GM18868 (cell line): Measurements from ENCODE around the gene FMO3.

Source experiments
- ATAC-seq: cut with Tn5 transposase; IDR thresholded peaks from one replicate; pipeline ENCODE4 v1.9.1; 2021; ENCODE audit warnings: mild to moderate bottlenecking, moderate library complexity; ENCODE audit not compliant: unreplicated experiment

Gene FMO3

DNA sequence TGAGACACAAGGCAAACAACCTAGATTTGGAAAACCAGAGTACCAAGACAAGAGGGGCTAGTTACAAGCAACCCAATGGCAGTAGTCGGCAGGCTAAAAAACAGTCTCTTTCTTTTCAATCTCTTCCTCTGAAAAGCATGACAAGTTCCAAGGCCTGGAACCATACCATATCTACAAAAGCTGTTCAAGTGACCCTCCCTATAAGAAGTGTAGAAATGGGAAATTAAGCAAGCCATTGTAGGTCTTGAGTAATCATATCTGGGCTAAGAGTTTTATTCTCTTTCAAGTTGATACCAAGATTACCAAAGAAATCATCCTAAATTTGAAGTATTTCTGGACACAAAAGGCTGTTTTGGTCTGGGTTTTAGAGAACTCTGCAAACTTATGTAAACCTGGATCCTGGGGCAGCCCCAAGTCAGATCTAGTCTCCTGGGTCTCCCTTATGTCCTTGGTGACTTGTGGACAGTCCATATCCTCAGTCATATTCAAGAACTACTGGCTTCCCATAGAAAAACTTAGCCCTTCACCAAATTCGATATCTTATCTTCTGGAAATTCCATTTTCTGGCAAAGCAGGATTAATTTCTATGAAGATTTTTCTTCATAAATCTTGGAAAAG lies 24.7 kb downstream of the FMO3 start:
- no peak for ATAC-seq

DNA sequence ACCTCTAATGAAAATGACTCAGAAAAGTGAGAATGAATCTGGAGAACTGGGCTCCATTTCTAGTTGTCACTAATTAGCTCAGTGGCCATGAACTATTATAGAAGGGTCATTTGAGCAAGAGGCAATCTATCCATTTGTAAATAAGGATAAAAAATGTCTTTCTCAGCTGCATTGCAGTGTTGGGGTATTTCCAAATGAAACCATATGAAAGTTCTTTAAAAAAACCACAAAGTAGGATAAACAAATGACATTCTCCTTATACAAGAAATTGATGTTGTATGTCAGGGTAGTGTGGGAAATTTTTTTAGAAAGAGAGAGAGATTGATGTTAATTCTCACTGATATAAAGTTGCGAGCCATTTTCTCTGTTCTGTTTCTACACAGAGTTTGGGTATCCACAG lies 26.0 kb downstream of the FMO3 start:
- ATAC-seq, result no peak

DNA sequence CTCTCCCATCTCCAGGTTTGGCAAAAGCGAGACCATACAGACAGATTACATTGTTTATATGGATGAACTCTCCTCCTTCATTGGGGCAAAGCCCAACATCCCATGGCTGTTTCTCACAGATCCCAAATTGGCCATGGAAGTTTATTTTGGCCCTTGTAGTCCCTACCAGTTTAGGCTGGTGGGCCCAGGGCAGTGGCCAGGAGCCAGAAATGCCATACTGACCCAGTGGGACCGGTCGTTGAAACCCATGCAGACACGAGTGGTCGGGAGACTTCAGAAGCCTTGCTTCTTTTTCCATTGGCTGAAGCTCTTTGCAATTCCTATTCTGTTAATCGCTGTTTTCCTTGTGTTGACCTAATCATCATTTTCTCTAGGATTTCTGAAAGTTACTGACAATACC lies 26.4 kb downstream of the FMO3 start:
- no peak for ATAC-seq

DNA sequence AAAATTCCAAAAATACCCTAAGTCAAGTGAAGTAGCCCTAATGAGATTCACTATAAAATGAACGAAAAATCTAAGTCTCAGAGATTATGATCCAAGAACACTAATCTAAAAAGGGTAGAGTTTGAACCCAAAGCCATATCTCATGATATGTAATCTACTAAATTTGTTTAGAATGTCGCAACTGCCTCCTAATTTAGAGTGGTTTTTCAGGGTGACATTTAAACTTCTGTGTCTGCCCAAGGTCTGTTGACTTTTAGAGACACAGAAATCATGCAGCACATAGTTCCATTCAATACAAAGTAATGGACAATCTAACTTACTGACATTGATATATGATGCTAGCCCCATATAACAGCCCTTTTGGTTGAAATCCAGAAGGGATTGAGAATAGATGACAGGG lies 28.9 kb downstream of the FMO3 start:
- no peak for ATAC-seq

DNA sequence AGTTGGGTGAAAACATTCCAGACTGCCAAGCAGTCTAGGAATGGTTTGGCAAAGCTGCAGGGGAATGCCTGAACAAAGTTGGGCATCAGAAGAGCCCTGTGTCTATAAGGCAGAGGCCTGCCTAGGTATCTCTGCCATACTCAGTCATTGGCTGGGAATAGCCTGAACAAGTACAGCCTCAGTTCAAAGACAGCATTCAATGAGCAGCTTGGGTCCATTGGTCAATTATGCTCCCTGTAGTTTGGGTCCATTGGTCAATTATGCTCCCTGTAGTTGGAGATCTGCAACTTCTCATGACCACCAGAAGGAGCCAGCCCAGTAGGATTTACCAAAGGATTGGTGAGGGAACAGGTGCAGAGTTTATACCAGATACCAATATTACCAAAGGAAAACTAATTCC lies 31.6 kb downstream of the FMO3 start:
- no peak for ATAC-seq

DNA sequence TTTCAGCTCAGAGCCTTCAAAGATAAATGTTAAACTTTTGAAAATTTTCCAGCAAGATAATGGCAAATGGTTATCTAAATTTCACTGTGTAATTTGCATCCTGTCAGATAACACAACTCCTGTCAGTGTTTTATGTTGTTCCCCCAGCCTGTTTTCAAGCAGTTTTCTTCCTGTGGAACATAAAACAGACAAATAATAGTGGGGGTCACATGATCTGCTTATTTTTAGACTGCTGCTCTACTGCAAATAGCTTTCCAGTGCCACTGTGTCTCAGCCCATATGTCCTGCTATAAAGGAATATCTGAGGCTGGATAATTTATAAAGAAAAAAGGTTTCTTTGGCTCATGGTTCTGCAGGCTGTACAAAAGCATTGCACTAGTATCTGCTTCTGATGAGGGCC lies 32.2 kb downstream of the FMO3 start:
- ATAC-seq, result no peak

DNA sequence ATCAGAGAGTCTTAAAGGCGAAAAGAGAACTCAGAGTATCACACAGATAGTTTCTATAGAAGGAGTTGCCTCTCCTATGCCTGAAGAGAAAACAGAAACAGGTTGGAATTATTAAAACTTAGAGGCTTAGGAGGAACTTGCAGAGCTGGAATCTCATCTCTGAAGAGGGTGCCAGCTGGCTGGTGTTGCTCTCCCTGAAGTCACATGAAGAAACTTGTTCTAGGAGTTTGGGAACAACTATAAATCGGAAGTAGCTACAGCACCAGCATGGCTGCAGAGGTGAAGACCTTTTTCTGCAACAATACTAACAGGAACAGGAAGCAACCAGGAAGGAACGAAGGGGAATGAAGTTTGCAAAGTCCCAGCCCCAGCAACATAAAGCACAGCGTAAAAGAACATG lies 35.8 kb downstream of the FMO3 start:
- no peak for ATAC-seq

DNA sequence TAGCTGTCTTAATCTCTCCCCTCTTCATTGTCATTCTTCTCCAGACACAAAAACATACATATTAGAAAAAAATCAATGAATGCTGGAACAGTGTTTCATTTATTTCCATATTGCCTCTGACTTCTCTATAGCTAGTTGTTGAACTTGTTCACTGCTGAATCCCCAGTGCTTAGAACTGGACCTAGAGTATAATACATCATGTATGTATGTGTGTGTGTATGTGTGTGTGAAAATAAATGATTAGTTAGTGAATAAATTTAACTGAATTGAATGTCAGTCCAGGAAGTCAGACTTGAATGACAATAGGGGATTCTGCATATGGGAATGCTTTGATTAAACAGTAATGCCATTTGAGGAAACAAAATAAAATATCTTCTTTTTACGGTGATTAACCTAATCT lies 36.4 kb downstream of the FMO3 start:
- no peak for ATAC-seq

DNA sequence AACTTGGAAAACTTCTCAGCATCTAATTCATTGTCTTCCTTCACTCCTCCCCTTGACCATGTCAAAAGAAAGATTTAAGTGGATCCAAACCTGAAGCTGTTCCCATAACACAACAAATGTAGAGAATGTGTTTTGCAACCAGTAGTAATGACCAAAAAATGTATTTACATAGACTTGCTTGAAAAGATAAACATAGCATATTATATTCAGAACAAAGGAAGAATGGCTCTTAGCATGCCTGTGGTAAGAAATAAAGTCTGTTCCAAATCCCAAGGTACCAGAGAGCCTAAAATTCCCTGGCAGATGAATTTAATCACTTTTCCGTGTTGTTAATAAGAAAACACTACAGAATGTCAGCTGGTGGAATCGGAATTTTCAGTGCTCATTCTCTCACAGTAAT lies 36.8 kb downstream of the FMO3 start:
- no peak for ATAC-seq

DNA sequence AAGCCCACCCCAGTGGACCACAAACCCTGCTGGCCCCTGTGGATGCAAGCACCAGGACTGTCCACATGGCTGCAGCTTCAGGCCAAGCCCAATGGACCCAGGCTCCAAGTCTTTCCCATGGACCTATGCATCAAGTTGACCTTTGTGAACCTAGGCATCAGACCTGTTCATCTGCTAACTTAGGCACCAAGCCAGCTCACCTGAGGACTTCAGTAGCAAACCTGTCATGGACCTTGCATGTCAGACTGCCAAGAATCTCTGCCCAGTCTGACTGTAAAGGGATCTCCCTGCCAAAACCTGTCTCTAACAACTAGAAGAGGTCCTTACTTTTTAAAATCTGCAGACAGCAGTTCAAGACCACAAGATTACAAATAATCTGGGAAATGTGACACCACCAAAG lies 37.8 kb downstream of the FMO3 start:
- ATAC-seq, result no peak

DNA sequence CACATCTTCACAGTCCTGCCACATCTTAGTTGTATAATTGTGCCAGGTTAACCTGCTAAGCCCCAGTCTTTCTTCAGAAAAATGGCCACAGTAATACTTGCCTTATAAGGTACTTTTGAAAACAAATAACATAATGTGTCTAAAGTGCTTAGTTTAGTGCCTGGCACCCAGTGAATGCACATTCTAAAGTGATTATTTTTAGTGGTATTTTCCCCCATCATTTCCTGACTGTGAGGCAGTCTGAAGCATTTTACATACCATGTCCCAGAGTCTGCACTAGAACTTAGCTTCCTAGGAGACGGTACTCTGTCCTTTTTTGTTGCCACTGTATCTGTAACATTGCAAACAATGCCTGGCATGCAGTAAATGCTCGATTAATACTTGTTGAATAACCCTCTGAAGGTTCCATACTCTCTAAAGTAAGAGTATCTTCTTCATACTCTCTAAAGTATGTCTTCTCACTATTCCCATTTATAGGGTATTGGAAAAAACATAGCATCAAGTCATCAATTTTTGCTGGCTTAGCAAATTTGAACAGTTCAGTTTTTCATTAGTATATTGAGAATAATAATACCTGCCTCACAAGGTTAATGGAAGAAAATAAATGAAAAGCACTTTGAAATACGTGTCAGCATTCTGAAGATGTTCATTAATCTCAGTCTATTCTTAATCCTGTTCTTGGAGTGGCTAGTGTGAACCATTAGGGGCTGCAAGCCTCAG lies 43.7 kb downstream of the FMO3 start:
- no peak for ATAC-seq

DNA sequence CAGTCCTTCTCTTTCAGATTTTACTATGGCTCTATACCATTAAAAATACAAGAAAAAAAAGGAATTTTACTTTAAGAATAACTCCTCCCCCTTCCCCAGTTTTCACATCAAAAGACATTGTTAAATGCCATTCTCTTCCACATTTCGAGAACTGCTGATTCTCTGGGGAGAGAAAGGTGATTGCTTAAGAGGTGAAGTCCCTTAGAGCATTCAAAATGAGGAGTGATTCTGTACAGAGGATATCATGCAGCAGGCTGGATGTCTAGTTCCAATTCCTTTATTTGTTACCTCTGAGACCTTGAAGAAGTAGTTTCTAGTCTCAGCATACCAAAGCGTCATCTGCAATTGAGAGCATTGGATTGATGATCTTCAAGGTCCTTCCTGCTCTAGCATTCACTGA lies 46.9 kb downstream of the FMO3 start:
- no peak for ATAC-seq

DNA sequence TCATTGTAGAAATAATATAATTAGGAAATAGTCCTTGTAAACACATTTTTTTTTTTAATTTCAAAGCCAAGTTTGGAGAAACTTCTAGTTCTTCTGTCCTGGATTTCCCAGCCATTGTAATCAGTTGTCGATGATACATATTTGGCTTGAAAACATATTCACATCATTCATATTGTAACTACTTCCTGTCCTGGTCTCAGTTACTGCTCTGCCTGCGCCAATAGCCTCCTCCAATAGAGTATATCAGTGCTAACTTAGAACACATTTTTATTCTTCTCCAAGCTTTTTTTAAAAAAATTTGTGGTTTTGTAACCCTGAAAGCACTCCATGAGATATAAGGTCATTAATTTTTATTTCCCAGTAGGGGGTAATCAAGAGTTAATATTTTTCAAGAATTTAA lies 48.3 kb downstream of the FMO3 start:
- no peak for ATAC-seq

DNA sequence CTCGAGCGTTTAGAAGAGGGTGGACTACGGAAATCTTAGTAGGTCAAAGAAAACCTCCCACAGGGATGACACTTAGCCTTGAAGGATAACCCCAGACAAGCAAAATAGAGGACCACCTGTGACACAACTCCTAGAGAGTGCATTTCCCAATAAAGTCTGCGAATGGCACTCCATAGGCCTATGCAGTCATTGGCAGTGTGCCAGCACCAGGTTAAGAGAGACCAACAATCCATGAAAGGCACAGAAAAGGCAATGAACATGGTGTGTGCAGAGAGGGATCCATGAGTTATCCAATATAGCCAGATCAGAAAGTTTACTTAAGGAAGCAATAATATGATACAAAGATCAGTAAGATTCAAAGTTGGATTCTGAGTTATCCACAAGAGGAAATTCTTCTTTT lies 49.2 kb downstream of the FMO3 start:
- ATAC-seq, result no peak

DNA sequence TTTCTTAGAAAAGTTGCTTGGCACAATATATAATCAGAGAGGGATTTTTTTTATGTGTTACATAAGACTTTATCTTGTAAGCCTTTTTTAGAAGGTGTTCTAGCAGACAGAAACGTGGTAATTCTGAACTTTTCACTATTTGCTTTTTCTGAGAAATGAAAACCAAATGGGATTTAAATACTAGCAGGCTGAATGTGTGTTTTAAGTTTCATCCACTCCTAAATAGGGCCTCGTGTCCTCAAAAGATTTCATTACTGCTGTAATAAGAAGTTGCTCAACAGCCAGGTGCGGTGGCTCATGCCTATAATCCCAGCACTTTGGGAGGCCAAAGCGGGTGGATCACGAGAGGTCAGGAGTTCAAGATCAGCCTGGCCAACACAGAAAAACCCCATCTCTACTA lies 49.7 kb downstream of the FMO3 start:
- no peak for ATAC-seq

DNA sequence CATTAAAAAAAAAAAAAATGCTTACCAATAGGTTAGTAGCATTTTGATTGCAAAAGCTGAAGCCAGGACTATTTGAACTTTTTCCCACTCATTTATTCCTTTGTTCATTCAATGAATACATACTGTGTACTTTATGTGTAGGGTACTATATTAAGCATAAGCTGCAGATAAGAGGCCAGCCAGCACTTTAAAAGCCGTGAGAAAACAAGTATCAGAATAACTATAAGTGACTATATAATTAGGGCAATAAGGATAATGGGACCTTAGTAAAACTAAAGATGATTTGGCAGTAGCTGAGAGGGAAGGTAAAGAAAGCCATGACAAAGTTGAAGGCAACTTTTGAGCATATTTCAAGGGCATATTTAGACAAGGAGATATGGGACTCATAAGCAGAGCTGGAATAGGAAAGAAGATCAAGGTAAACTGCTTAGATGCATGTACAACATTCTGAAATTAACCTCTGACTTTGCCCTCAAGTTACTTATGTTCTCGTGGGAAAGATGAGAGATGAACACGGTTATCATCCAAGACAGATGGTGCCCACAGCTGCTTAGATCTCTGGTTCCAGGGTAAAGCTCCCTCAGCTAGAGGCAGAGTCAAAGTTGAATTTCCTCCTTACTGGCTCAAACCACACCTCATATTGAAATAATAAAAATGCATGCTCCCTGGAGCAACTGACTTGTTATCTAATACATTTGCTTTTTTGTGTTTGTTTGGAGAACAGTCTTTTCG lies 50.4 kb downstream of the FMO3 start:
- no peak for ATAC-seq

DNA sequence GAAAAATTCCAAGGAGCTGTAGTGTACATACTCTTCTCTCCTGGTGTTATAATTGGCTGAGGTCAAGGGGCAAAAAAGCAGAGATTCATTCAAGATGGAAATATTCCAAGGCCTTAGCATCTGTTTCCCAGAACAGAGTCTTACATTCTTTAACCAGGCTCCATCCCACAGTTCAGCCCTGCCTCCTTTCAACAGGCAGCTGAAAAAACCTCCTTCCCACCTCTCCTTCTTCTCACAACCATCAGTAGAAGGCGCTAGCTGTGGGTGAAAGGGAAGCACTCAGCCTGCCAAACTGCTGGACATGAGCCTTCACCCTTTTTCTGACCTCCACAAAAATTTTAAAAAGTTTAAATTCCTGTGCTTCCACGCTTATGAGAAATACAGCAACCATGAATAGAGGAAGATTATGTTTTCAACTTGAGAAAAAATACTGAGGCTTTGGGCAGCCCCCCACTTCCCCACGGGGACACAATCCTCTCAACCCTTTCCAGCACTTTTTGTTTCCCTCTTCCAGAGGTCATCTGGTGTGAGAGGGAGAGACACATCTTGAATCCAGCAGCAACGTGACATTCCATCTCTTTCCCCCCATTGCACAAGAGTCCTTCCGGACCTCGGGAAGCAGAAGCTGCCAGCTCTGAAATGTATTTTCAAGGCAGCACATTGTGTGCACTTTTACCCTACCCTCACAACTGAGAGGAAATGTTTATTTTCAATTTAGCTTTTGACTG lies 51.1 kb downstream of the FMO3 start:
- no peak for ATAC-seq

DNA sequence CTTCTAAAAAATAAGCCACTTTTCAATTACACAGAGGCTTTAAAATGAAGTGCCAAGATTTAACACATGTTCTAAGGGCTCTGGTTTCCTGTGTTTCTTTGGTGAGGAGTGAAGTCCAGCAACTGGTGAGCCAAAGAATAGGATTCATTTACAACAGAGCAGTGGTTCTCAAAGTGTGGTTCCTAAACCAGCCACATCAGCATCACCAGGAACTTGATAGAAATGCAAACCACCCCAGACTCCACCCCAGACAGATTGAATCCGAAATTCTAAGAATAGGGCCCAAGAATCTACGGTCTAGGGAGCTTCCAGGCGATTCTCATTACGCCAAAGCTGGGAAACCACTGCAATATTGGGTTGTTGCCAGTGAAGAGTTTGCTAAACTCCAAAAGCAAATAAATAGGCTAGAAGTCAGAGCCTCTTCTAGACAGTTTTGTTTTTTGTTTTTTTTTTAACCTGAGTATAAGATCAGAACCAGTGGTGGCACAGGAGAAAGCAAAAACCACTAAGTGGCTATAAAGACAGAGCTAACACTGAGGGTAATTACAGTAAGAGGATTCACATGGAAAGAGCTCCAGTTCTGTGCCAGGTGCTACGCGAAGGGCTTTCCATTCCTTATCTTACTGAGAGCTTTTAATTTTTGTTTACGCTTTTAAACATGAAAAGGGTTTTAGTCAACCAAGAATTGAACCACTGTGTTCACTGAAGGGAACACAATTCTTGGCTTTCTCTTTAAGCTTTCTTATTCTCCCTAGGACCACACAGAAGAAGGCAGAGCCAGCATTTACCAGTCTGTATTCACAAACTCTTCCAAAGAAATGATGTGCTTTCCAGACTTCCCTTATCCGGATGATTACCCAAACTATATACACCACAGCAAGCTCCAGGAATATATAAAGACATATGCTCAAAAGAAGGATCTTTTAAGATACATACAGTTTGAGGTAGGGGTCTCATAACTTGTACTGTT lies 52.0 kb downstream of the FMO3 start:
- no peak for ATAC-seq

DNA sequence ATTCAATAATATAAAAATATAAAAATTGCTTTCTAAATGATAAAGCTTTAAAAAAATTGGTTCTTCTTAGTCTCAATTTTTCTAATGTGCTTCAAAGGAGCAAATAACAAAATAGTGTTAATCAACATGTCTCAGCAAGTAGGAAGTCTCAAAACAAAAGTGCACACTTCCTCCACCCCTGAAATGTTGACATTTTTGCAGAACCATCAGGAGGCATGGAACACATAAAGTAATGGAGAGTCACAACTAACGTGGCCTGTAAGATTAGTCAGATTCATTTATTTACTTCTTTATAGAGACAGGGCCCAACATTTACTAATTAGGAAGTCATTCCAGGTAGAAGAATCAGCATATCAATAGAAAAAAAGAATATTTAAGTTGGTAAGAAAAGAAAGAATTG lies 59.5 kb downstream of the FMO3 start:
- no peak for ATAC-seq

DNA sequence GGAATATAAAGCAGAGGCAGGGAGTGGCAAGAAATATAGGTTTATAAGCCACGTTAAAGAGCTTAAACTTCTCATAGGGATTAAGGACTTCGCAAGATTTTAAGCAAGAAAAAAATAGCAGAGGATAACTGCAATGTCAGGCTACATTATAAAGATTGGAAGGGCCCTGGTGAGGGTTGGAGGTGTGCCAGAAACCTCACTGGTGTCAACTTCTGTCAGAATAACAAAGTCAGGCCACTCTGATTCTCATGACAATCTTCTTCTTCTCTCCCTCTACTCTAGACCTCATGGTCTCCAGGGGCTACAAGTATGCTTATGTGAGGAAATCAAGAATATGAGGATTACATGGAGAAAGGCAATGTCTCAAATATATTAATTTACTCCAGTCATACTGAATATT lies 61.8 kb downstream of the FMO3 start:
- ATAC-seq, result no peak

DNA sequence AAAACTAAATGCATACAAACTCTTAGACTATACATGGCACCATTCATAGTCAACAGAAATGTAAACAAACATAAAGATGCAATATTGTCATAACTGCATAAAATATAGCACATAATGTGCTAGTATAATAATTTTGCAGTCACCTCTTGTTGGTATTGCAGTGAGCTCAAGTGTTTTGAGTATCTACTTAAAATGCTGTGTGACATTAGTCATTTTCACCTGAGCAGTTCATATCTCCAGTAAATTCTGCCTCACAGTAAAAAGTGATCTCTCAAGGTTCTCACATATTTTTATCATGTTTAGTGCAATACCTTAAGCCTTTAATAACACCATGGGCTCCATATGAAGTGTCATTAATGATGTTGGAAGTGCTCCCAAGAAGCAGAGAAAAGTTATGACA lies 64.8 kb downstream of the FMO3 start:
- no peak for ATAC-seq
